GM21360 (cell line): ENCODE data around the gene GPR132.
"Not testable (repeated sequence)": the region's sequence is repeated elsewhere in the genome, so short reads cannot be mapped to it uniquely, and the experiment has no call there.

Source experiments
- ATAC-seq: cut with Tn5 transposase; IDR thresholded peaks from one replicate; pipeline ENCODE4 v1.9.1; 2021; ENCODE audit warnings: mild to moderate bottlenecking, moderate library complexity; ENCODE audit not compliant: unreplicated experiment

Gene GPR132, protein sequence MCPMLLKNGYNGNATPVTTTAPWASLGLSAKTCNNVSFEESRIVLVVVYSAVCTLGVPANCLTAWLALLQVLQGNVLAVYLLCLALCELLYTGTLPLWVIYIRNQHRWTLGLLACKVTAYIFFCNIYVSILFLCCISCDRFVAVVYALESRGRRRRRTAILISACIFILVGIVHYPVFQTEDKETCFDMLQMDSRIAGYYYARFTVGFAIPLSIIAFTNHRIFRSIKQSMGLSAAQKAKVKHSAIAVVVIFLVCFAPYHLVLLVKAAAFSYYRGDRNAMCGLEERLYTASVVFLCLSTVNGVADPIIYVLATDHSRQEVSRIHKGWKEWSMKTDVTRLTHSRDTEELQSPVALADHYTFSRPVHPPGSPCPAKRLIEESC

DNA sequence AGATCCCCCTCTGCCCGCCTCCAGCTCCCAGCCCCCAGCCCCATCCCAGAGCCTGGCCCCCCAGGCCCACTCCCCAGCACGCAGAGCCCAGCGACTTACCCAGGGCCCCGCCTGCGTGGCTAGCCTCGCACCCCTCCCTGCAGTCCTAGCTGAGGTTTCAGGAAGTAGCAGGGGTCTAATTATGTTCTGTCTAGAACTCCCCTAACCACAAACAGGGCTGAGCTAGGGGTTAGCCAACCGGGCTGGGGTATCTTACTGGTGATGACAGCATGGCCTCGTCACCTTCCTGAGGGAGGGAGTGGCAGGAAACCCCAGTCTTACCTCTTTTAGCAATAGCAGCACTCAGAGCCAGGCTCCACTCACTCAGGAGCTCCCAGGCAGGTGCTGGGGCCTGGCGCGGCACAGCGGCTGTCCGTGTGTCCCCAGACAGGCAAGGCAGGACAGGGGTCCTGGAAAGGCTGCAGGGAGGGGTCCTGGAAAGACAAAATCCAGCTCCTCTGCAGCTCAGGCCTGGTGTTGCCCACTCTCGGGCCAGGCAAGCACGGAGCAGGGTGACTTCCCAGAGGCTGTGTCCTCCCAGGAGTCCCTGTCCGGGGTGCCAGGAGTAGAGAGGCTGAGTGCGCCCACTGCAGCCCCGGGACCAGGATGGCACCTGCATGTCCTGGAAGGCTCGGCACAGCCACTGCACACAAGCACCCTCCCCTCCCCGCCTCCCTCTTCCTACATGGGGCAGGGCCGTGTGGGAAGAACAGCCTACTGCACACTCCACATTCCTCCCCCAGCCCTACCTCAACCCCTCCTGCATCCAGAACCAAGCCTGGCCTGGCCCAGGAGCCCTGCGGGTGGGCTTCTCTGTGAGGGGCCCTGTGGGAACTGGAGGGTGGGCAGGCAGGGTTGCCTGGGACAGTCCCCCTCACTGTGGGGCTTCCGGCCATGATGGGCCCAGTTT is at the start of gene GPR132:
Gene GPR132 (minus strand): TSS at position 151 of the 949 bp plus-strand sequence. CDS start 10,010 bp downstream, outside the sequence.
- ATAC-seq, result peak; percentile 40

DNA sequence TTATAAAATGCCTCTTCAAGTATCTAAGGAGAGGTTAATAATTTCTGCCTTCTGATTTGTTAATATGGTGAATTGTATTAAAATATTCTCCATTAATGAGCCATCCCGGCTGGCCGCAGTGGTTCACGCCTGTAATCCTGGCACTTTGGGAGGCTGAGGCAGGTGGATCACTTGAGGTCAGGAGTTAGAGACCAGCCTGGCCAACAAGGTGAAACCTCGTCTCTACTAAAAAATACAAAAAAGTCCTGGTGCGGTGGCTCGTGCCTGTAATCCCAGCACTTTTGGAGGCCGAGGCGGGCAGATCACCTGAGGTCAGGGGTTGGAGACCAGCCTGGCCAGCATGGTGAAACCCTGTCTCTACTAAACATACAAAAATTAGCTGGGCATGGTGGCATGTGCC is 44.0 kb upstream of the GPR132 start:
- not testable (repeated sequence) for ATAC-seq

DNA sequence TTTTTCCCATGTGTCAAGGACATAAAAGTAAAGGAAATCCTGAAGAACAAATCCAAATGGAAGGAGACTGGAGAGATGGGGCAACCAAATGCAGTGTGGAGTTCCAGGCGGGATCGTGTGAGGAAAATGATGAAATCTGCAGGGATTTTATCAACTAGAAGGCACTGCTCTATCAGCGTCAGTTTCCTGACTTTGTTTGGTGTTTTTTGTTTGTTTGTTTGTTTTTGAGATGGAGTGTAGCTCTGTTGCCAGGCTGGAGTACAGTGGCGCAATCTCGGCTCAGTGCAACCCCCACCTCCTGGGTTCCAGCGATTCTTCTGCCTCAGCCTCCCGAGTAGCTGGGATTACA is 43.3 kb upstream of the GPR132 start:
- ATAC-seq, result no peak

DNA sequence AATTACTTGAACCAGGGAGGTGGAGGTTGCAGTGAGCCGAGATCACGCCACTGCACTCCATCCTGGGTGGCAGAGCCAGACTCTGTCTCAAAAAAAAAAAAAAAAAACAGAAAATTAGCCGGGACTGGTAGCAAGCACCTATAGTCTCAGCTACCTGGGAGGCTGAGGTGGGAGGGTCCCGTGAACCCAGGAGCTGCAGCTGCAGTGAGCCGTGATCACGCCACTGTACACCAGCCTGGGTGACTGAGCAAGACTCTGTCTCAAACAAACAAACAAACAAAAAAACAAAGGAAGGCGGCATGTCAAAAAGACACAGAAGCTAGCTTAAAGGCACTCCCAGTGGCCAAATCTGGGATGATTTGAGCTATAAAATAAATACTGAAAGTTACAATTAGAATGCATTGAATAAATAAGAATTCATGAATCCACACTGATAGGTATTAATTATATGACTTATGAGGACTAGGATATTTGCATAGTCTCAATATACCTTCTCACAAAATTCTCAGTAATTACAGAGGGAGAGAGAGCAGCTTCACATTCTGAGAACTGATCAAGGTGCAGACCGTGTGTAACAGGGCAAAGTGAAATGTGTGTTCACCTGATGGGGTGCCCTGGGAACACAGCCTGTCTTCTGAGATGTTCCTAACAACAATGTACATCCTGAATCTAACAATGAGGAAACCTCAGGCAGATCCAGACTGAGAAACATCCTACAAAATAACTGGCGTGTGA is 42.7 kb upstream of the GPR132 start:
- ATAC-seq, result no peak

DNA sequence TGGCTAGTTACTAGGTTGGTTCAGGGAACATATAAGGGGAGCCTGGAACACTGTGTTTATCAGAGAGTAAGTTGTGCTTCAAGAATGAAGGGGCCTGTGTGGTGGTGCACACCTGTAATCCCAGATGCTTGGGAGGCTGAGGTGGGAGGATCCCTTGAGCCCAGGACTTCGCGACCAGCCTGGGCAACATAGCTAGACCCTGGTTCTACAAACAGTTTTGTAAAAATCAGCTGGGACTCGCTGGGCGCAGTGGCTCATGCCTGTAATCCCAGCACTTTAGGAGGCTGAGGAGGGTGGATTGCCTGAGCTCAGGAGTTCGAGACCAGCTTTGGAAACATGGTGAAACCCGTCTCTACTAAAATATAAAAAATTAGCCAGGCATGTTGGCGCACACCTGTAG is 42.1 kb upstream of the GPR132 start:
- no peak for ATAC-seq

DNA sequence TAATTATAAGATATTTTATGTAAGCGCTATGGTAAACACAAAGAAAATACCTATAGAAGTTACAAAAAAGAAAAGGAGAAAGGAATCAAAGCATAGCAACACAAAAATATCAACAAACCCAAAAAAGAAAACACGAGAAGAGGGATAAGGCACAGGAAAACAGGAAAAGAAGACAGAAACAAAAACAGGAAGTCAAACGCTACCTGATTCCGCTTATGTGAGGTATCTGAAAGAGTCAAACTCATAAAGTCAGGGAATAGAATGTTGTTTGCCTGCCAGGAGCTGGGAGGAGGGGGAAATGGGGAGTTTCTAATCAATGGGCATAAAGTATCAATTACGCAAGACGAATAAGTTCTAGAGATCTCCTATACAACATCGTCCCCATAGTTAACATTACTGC is 39.9 kb upstream of the GPR132 start:
- ATAC-seq, result no peak

DNA sequence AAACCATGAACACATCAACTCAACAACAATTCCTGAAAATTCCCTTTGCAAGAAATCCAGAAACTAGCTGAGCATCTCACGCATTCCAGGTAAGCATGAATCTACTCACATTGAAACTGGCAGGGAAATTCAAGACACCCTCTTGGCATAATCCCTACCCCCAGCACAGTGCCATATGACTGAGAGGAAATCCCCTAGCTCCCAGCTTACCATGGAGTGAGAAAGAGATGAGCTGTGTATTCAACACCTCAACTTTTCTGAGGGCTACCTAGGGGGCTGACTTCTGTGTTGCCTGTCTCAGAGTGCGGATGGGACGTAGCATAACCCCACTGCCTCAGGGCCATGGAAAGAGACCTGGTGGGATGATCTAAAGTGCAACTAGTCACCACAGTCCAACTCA is 37.7 kb upstream of the GPR132 start:
- ATAC-seq, result no peak

DNA sequence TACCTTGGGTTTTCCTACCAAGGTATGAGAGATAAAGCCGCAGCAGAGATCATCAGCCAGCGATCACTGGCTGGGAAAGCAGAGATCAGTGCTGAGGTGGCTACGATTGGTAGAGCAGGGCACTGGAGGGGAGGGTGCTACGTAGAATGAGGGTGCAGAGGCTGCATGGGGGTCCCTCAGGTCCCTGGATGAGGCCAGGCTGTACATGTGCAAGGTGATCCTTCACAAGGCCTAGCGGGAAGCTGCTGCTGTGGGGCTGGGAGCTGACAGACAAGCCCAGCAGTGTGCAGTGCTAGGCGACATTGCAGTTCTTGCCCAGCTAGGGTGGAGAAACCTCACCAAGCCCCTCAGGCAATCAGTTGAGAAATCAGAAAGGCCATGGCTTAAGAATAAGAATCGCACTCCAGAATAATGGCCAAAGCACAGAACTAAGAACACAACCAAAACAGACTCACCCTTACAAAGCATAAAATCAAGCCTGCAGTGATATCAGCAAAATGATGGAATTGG is 37.2 kb upstream of the GPR132 start:
- no peak for ATAC-seq

DNA sequence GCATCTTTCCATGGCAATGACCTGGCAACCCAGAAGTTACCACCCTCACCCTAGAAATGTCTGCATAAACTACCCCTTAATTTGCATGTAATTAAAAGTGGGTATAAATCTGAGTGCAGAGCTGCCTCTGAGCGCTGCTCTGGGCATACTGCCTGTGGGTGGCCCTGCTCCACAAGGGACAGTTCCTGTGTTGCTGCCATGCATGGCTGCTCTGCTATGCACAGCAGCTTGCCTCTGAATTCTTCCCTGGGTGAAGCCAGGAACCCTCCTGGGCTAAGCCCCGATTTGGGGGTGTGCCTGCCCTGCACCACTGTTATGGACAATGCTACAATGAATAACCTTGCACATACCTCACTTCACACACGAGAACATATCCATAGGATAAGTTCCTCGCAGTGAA is 35.7 kb upstream of the GPR132 start:
- ATAC-seq, result no peak

DNA sequence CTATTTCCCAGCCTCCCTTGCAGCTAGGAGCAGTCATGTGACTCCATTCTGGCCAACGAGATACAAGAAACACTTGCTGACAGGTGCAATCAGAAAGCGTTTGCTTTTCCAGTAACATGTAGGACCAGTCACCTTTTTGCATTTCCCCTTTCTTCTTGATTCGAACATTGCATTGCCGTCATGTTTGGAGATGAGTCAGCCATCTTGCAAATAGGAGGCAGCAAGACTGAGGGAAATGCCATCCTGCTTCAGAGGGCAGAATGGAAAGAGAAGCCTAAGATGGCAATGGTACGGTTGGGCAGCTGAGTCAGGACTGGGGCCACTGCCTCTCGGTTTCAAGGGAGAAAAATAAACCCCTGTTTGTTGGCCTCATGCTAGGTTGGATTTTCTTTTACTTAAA is 34.5 kb upstream of the GPR132 start:
- ATAC-seq, result no peak

DNA sequence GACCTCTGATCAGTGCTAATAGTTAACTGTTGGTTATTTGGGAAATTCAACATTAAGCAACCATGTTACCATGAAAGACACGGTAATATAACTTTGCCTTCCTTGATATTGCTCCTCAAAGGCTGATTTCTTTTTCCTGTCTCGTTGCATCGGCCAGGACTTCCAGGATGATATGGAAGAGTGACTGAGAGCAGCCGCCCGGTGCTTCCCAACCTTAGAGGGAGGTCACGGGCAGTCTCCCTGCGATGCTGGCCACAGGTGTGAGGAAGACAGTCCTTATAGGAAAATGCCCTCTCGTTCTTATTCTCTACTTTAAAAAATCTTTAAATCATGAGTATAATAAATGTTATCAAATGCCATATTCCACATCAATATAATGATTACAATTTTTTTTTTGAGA is 33.1 kb upstream of the GPR132 start:
- ATAC-seq, result no peak

DNA sequence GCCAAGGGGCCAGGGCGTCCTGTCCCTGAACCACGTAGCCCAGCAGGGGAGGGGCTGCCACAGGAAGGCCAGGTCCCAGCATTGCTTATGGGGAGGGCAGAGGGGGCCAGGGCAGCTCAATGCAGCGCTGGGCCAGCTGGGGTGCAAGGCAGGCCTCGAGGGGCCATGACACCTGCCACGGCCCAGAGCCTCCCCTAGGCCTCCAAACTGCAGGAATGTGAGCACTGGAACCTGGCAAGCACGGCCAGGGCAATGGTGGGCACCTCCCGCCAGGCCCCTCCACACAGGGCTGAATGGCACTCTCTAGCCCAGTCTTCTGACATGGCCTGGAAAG is 32.5 kb upstream of the GPR132 start:
- no peak for ATAC-seq

DNA sequence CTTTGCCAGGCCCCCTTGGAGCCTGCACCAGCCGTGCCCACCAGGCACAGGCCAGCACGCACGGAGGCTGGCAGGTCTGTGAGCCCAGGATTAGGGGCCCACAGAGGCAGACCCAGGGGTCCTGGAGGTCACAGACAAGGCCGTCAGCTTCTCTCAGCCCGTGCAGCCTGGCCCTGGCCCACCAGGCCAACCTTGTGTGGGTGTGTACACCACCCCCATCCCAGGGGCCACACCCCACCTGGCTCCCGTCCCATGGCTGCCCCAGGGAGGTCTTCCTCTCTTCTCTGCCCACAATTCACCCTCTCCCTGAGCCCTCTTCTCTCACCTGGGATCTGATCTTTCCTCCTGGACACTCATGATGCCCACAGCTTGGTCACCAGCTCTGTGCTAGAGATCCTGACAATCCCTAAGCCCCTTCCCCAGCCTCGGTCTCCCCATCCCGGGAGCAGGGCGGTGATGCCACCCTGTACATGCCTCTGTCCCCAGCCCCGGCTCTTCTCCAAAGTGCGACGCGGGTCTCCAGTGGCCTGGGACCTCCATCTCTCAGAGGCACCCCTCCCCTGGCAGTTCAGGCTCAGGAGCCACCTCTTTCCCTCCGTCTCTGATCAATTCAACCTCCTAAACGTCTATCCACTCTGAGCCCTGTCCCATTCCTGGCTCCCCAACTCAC is 31.1 kb upstream of the GPR132 start:
- ATAC-seq, result no peak

DNA sequence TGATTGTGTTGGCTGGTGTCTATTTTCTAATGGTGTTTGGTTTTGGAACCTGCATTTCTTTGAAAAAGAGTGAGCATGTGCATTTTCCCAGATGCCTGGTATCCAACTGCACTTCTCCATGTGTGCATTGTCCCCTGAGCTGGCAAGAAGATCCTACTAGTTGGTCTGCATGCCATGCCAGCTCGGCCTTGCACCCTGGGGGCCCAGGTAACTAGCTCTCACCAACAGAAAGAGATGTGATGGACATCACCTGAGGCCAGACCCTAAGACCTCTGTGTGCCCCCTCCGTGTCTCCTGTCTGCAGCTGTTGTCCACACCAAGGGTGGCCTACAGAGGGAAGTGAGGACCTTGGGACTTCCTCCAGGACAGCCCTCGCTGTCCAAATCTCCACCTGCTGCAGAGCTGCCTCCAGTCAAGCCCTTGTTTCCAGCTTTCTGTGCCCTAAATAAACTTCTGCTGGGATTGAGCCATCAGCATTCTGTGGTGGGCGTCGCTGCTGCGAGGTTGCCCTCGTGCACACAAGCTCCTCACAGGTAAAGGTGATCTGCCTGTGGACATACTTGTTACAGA is 30.1 kb upstream of the GPR132 start:
- ATAC-seq, result no peak

DNA sequence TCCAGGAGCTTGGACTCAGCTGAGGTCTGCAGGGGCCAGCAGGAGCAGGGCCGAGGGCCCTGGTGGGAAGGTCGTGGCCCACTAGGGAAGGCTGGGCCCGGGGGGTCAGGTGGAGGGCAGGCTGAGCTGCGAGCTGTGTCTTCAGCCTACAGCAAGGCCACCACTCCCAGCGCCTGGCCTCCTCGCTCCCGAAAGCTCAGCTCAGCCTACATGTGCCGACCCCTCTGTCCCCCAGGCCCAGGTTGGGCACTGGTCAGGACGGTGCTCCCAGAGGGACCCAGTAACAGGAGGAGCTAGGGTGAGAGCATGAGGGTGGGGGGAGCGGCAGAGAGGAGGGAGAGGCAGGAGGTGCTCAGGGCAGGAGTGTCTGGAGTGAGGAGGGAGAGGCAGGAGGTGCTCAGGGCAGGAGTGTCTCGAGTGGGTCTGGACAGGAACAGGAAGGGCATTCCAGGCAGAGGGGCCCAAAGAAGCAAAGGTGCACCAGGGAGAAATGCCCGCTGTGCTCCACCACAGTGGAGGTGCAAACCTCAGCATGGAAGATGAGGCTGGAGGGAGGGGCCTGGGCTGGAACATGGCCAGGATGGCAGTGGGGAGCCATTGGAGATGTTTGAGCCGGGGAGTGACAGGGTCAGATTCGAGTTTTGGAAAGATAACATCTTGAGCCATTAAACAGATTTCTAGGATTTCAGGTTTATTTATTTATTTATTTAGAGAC is 29.1 kb upstream of the GPR132 start:
- ATAC-seq, result no peak

DNA sequence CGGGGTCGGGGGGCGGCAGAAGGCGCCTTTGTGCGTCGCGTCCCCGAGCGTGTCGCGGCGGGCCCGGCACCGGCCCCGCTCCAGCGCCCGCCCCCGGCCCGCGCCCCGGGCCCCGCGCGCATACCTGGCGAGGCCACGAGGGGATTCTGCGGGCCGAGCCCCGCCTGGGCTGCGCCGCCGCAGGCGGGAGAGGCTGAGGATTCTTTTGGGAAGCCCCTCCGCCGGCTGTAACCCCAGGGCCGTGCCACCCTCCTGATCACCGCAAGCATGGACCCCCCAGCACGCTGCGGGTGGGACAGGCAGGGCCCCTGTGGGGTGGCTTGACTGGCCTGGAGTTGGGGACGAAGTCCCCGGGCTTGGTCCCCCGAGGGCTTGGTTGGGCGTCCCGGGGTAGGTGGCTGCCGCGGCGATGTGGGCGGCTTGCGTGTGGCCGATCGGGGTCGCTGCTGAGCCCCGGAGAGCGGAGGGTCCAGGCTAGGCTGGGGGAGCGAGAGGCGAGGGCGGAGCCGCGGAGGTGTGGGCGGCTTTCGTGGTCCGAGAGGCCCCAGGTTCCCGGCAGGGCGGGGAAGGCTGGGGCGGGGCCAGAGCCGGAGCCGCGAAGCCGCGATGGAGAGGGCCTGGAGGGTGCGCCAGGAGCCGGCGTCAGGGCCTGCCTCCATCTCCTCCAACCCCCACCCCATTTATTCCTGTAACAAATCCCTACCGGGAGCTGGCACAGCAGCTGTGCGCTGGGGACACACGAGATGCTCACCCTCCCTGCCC is 28.4 kb upstream of the GPR132 start:
- ATAC-seq, result peak; percentile 54

DNA sequence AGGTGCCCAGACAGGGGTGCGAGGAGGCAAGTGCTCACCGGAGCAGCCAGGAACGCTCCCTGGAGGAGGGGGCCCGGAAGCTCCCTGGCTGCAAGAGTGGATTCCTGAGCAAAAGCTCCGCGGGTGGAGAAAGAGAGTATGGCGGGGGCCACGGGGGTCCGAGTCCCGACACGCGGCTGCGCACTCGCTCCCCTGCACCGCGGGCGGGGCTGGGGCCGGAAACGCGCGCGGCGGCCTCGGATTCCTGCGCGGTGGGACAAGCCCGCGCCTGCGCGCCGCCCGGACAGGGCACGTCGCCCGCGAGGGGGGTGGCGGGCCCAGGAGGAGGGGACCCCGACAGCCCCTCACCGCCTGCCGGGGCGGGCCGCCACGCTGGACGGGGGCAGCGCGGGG is 27.8 kb upstream of the GPR132 start:
- ATAC-seq, result peak; percentile 15

DNA sequence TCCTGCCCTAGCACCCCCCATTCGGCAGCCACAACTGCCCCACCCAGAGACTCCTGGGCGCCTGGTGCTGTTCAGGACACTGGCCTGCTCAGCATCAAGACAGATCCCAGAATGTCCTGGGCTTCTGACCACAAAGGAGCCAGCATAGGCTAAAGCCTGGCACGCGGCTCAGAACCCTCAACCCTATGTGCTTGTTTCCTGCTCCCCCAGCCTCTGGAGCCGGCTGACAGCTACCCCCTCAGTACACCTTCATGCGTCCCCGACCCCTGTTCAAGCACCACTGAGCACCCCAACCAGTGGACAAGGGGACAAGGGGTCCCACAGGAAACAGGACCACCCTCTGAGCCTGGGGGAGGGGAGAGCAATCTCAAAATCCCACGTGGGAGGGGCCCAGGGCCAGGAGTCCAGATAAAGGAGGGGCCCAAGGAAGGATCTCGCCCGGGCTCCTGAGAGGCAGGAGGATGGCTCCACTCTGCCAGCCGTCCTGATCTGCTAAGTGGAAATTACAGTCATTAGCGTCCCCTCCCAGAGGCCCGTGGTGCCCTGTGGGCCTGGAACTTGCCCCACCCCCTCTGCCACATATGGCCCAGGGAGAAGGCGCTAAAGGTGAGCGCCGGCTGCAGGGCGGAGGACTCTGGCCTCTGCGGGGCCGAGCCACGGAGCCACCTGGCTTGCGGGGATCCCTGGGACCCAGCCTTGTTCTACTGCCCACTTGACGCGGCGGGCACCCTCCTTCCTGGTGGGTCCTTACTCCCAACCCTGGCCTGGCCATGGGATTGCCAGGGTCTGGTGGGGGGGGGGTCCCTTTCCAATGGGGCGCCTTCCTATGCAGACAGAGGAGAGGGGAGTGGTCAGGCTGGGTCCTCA is 27.2 kb upstream of the GPR132 start:
- no peak for ATAC-seq
